Measurements from ENCODE around the gene PALD1.

GRCh38 chr10:70494536-70494935 lies 16.0 kb downstream of the PALD1 start:
- no peak for TF ChIP-seq CTCF (IDR thresholded peaks at IDR 0.05; ENCODE audit: low read depth, low read length, poor library complexity, severe bottlenecking)
- TF ChIP-seq EZH2phosphoT487 (IDR thresholded peaks at IDR 0.05; ENCODE audit: borderline replicate concordance, low read length): no peak

Data from DOHH2 (cell line).